D721Med (cell line): ENCODE measurements around the gene WDR27.

Experiments used
- DNase-seq: peaks from one replicate; pipeline ENCODE4 v3.0.0; 2011; ENCODE audit warnings: low spot score; ENCODE audit not compliant: insufficient read length
- FAIRE-seq: peaks from 2 replicates; lab custom pipeline; 2011; peaks lifted over from hg19 to GRCh38; lab: Jason Lieb, UNC
- TF ChIP-seq, protein P1 (sequence below): IDR thresholded peaks from 2 replicates; pipeline ENCODE4 v1.5.1; 2012; ENCODE audit warnings: mild to moderate bottlenecking, control low read depth; ENCODE audit not compliant: insufficient read depth; ENCODE audit errors: missing control alignments

The WDR27 gene

DNA sequence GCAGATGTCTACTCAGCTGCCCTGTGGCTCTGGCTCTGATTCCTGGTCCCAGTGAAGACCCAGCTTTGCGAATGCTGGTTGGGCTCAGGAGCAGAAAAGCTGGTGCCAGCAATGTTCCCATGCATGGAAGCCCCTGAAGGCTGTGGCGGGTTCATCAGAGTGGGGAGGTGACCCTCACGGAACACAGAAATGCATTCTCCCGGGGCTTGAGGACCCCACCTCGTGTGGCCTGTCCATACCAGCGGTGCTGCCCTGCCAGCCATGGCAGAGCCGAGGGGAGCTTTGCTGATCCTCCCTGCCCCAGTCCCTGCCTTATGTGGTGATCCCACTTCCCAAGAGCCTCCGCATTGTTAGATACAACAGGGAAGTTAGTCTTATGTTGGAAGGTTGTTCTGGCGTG, 290.5 kb downstream of the WDR27 start:
- DNase-seq, result no peak
- FAIRE-seq, result no peak

DNA sequence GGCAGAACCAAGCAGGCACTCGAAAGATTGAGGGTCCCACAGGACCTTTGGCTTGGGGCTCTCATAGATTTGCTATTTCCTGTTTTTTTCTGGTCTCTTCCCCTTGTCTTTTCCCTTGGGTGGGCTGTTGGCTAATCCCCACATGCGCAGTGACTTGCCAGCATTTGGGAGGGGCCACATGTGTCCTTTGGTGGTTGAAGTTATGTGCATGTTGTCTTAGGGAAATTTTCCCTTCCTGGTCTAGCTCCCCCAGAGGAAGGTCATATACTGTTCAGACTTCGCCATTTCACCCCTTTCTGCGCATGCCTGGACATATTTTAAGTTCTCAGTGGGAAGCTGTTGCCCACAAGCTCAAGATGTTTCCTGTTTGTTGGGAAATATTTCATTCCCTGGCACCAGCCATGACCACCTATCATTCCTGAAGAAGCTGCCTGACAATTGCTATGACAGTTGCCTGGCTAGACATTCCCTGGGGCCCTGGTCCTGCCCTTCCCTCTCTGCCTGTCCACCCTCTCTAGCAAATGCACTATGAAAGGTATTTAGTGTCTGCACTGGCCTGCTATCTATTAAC, 292.0 kb downstream of the WDR27 start:
- DNase-seq, result no peak
- TF ChIP-seq, protein P1, sequence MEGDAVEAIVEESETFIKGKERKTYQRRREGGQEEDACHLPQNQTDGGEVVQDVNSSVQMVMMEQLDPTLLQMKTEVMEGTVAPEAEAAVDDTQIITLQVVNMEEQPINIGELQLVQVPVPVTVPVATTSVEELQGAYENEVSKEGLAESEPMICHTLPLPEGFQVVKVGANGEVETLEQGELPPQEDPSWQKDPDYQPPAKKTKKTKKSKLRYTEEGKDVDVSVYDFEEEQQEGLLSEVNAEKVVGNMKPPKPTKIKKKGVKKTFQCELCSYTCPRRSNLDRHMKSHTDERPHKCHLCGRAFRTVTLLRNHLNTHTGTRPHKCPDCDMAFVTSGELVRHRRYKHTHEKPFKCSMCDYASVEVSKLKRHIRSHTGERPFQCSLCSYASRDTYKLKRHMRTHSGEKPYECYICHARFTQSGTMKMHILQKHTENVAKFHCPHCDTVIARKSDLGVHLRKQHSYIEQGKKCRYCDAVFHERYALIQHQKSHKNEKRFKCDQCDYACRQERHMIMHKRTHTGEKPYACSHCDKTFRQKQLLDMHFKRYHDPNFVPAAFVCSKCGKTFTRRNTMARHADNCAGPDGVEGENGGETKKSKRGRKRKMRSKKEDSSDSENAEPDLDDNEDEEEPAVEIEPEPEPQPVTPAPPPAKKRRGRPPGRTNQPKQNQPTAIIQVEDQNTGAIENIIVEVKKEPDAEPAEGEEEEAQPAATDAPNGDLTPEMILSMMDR, result no peak
- FAIRE-seq, result no peak

More for the DNA sequence above, 290.5 kb downstream of the WDR27 start:
- TF ChIP-seq, protein P1, result no peak

DNA sequence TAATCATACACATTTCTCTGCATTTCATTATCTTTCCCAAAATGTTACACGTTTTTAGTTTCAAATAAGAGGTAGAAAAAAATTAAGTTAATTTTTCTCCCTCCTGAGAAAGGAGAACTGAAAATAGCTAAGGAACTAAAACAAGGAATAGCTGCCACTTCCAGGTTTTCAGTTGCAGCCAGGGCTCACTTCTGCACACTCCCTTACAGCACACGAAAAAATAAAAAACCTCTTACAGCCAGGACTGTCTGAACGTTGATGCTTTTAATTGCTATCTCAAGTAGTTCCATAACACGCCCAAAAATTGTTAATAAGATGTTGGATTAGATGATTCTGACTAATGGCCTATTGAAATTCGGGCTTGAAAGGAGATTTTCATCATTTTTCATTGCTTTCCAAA, 294.5 kb downstream of the WDR27 start:
- no peak for FAIRE-seq
- no peak for DNase-seq
- TF ChIP-seq, protein P1, result no peak
